HL-60 (cell line): ENCODE measurements around the gene MICAL2.

Source experiments
- DNase-seq, 2 experiments: peaks; one replicate each; pipeline ENCODE4 v3.0.0-alpha.2; 2010 to 2020; ENCODE audit warnings: low read depth in 1 of 2, low spot score in 1 of 2
- H3K27ac ChIP-seq: fragments of 250-450 bp; sonication (Bioruptor Pico); replicated peaks from 2 replicates; pipeline ENCODE4 v1.5.1; 2020; ENCODE audit warnings: mild to moderate bottlenecking, moderate library complexity
- H3K27me3 ChIP-seq: fragments of 250-450 bp; sonication (Bioruptor Pico); 2 replicates; pipeline ENCODE4 v1.5.1; 2021; ENCODE audit warnings: mild to moderate bottlenecking, moderate library complexity; ENCODE audit not compliant: insufficient read depth, poor library complexity, severe bottlenecking
- H3K4me3 ChIP-seq: replicated peaks from 2 replicates; pipeline ENCODE4 v1.5.1; 2011; ENCODE audit warnings: mild to moderate bottlenecking, control low read depth, low read length; ENCODE audit not compliant: insufficient read depth
- CTCF ChIP-seq: IDR thresholded peaks from one replicate; pipeline ENCODE4 v1.5.1; 2011; ENCODE audit warnings: low read length, control low read depth, inconsistent platforms; ENCODE audit not compliant: insufficient read depth
- GABPA ChIP-seq: IDR thresholded peaks from 2 replicates; pipeline ENCODE4 v1.6.1; 2012; ENCODE audit warnings: low read depth
- POLR2AphosphoS5 ChIP-seq: IDR thresholded peaks from 2 replicates; pipeline ENCODE4 v1.6.1; 2012; ENCODE audit warnings: low read depth
- SPI1 ChIP-seq: IDR thresholded peaks from 2 replicates; pipeline ENCODE4 v1.6.1; 2012; ENCODE audit warnings: low read depth, mild to moderate bottlenecking, borderline replicate concordance
- TF ChIP-seq, protein P1 (sequence below): IDR thresholded peaks from 2 replicates; pipeline ENCODE4 v1.6.1; 2012; ENCODE audit warnings: low read depth; ENCODE audit not compliant: insufficient replicate concordance

Gene MICAL2

GRCh38 chr11:12293486-12293885 is 183.1 kb downstream of the MICAL2 start:
- H3K27ac ChIP-seq: no peak overlapping the region
- DNase-seq: no peak
- no peak overlapping the region for H3K4me3 ChIP-seq
- TF ChIP-seq SPI1 (no peak), GABPA (no peak), CTCF (no peak), POLR2AphosphoS5 (no peak)
- TF ChIP-seq, protein P1, sequence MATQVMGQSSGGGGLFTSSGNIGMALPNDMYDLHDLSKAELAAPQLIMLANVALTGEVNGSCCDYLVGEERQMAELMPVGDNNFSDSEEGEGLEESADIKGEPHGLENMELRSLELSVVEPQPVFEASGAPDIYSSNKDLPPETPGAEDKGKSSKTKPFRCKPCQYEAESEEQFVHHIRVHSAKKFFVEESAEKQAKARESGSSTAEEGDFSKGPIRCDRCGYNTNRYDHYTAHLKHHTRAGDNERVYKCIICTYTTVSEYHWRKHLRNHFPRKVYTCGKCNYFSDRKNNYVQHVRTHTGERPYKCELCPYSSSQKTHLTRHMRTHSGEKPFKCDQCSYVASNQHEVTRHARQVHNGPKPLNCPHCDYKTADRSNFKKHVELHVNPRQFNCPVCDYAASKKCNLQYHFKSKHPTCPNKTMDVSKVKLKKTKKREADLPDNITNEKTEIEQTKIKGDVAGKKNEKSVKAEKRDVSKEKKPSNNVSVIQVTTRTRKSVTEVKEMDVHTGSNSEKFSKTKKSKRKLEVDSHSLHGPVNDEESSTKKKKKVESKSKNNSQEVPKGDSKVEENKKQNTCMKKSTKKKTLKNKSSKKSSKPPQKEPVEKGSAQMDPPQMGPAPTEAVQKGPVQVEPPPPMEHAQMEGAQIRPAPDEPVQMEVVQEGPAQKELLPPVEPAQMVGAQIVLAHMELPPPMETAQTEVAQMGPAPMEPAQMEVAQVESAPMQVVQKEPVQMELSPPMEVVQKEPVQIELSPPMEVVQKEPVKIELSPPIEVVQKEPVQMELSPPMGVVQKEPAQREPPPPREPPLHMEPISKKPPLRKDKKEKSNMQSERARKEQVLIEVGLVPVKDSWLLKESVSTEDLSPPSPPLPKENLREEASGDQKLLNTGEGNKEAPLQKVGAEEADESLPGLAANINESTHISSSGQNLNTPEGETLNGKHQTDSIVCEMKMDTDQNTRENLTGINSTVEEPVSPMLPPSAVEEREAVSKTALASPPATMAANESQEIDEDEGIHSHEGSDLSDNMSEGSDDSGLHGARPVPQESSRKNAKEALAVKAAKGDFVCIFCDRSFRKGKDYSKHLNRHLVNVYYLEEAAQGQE: no peak
- no peaks in the 10 kb centered on the region for H3K27me3 ChIP-seq

DNA sequence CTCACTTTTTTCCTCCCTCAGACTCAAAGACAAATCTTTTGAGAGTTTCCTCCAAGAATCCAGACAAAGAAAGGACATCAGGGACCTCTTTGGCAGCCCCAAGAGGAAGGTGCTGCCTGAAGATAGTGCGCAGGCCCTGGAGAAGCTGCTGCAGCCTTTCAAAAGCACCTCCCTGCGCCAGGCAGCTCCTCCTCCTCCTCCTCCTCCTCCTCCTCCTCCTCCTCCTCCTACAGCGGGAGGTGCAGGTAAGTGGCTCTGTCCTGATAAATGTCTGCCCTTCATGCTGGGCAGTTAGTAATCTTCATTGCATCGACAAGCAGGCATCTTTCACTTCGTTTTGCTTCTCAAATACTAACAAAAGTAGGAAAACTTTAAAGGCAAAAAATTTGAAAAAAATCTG is 184.2 kb downstream of the MICAL2 start:
- DNase-seq: no peak
- H3K4me3 ChIP-seq: no peak overlapping the region
- no peaks in the 10 kb centered on the region for H3K27me3 ChIP-seq
- H3K27ac ChIP-seq: no peak overlapping the region
- TF ChIP-seq SPI1 (no peak), POLR2AphosphoS5 (no peak)

- H3K27ac ChIP-seq: no peak overlapping the region
- no peaks in the 10 kb centered on the region for H3K27me3 ChIP-seq
- DNase-seq: no peak
- TF ChIP-seq CTCF (no peak), POLR2AphosphoS5 (no peak), GABPA (no peak)
- H3K4me3 ChIP-seq: no peak overlapping the region
Observed at GRCh38 chr11:12295943-12296342, 185.6 kb downstream of the MICAL2 start.

DNA sequence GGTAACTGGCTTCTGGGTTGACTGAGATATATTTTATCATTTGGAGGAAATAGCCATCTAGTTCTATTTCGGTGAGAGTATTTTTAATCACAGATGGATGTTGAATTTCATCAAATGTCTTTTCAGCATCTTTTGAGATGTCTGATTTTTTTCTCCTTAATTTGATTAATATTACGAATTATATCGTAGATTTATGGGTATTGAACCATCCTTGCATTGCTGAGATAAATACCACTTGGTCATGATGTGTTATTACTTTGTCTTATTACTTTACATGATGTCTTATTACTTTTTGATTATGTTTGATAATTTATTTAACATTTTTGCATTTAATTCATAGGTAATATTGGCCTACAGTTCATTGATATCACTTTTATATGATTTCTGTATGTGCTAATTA is 188.2 kb downstream of the MICAL2 start:
- H3K27me3 ChIP-seq: no peaks in the 10 kb centered on the region
- no peak overlapping the region for H3K4me3 ChIP-seq
- TF ChIP-seq, protein P1: no peak
- TF ChIP-seq CTCF (no peak), GABPA (no peak), SPI1 (no peak), POLR2AphosphoS5 (no peak)
- no peak for DNase-seq
- H3K27ac ChIP-seq: no peak overlapping the region
